Mesenteric fat pad (tissue), 1 donor: Measurements from ENCODE around the gene KCND3. TPM values are rescaled to one million over a fixed set of nuclear protein-coding genes. Genes with fewer than 3 reads are reported as not detected.

Experiments used
- DNase-seq: peaks from one replicate; pipeline ENCODE4 v3.0.0-alpha.2; 2020; ENCODE audit warnings: low spot score
- total RNA-seq: library from RNA; stranded (reverse); fragmentation: NEBNext Ultra II Directional; extraction: Animal tissue kit (Norgen Biotek cat#: 25700); gene quantifications from one replicate; pipeline ENCODE4 v1.2.1, GENCODE V29; 2021
- donor health status: DM: yes; HTN: yes; CAD: no.

The KCND3 gene
- total RNA-seq, 1 donor from 2014 or later = 18.4 TPM

DNA sequence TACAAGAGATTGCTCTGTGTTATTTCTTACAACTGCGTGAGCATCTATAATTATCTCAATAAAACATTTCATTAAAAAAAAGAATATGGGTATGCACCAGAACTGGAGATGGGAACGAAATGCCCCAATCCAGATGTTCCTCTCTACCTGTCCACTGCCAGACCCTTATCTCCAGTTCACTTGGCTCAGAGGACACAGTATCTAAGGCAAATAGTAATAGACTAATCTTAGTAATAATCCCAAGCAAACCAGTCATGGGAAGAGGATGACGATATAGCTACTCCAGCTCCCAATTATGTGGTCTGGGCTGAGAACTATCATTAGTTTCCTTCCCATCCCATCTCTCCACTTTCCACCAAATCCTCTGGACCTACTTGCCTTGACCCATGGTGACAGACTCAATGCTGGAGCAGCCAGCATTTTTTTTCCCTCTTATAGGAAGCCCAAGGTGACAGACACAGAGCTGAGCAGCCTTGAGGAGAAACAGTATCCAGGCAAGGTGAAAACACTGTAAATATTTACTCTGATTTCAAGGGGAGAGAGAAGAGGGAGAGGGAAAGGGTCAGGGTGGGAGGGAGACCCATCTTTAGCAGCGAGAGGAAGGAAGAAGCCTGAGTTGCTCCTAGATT lies 205.1 kb downstream of the KCND3 start:
- DNase-seq = no peak

- DNase-seq = no peak
Measured at GRCh38 chr1:111779546-111779945, 209.9 kb downstream of the KCND3 start.

DNA sequence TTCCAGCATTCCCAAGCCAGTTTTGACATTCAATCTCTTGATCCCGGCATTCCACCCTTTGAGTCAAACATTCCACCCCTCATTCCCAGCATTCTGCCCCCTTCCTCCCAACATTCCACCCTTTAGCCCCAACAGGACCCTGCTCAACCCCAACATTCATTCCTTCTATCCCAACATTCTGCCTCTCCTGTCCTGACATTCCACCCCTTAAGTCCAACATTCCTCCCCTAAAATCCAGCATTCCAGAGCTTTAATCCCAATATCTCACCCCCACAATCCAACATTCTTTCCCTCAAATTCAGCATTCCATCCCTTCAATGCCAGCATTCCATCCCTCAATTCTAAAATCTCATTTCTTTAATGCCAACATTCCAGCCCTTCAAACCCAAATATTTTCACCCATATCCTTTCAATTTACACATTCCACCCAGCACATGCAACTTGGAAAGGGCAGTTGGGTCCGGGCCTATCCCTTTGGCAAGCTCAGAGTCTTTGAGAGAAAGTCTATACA lies 210.9 kb downstream of the KCND3 start:
- no peak for DNase-seq

GRCh38 chr1:111778066-111778465 lies 211.4 kb downstream of the KCND3 start:
- no peak for DNase-seq

- DNase-seq = no peak
Measured at GRCh38 chr1:111777301-111777700, 212.2 kb downstream of the KCND3 start.

DNA sequence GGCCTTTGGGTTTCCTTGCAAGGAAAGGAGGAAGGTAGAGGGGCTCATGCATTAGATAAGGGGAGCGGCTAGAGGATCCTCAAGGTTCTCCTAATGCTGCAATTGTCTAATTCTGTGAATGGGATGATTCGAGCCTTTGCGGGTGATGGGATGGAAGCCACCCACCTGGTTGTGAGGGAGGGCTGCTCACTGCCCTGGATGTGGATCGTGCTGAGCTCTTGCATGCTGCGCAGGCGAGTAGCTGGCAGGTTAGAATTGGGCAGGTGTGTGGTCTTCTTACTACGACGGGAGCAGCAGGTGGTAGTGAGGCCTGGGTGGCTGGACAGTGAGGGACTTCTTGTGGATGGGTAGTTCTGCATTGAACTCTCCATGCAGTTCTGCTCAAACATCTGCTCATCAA lies 212.6 kb downstream of the KCND3 start:
- no peak for DNase-seq

GRCh38 chr1:111776391-111776790 lies 213.1 kb downstream of the KCND3 start:
- no peak for DNase-seq

- no peak for DNase-seq
Measured at GRCh38 chr1:111775966-111776365, 213.5 kb downstream of the KCND3 start.

DNA sequence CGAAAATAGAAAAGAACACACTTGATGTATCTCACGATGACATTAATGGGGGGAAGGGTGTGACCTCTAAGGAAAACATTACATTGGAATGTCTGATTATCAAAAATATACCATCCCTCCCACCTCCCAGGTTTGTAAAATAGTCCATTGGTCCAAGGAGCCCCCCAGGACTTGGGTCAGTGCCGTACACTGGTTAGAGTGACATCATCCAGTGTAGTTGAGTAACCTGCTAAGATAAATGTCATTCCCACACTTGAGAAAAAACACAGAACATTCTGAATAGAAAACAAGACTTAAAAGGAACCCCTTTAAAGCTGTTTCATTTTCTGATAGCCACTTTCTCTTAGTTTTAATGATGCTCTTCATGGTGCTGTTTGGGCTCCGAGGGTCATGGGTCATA lies 218.6 kb downstream of the KCND3 start:
- no peak for DNase-seq

- no peak for DNase-seq
Measured at GRCh38 chr1:111769517-111770146, 219.8 kb downstream of the KCND3 start.

GRCh38 chr1:111768625-111769024 lies 220.8 kb downstream of the KCND3 start:
- no peak for DNase-seq

DNA sequence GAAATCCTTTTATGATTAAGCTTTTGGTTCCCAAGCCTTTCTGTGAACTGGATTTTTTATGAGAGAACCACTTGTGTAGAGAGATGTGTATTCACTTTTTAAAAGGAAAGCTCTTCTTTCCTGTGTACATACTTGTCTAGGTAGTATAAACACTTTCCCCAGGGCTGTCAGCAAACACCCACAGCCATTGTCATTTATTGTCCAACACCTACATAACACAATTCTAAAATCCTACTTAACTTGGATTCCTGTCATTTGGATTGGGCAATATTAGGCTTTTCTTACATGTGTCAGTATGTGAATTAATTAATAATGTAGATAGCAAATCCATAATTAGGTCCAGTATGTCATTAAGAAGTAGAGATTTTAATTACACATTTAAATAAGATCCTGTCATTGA lies 221.4 kb downstream of the KCND3 start:
- no peak for DNase-seq

GRCh38 chr1:111762332-111762731 lies 227.1 kb downstream of the KCND3 start:
- no peak for DNase-seq

DNA sequence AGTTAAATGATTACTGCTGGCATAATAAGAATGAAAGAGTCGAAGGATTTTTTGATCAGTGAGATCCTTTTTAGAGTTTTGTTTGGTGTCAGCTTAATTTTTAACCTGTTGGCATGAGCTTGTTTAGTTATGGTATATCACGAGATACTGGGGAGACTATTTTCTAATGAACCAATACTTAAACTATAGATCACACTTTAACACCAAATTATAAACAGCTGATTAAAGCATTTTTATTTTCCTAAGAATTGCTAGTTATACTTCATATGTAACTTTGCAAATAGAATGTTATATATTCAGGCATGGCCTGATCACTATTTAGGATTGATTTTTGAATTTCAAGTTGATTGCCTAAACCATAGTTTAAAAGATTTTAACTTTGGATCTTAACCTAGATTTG lies 227.8 kb downstream of the KCND3 start:
- DNase-seq = no peak

GRCh38 chr1:111758373-111758772 lies 231.1 kb downstream of the KCND3 start:
- DNase-seq = no peak

GRCh38 chr1:111756124-111756513 lies 233.3 kb downstream of the KCND3 start:
- no peak for DNase-seq

DNA sequence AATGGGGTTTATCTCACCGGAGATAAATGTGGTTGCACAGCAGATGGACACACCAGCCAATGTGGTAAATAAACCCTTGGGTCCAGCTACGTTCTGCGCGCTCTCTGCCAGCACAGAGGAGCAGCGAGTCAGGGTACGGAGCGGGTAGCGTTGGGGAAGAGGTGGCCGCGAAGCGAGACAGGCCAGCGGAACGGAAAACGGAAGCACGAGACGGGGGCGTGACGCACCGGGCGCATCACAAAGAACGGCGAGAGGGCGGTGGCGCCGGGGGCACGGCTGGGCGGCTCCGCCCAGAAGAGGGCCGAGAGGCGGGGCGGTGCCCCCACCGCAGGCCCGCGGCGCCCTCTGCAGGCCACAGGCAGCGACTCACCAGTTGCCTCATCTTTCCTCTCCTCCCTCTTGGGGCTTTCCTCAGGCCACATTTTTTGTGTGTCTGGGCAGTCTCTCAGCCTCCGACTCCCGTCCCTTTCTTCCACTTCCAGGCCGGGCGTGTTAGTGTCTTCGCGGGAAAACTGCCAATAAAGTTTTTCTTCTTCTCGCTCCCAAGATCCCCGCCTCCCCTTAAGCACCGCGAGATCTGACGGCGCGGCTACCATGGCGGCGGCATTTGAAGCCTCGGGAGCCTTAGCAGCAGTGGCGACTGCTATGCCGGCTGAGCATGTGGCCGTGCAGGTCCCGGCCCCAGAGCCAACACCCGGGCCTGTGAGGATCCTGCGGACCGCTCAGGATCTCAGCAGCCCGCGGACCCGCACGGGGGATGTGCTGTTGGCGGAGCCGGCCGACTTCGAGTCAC lies 233.9 kb downstream of the KCND3 start, which contains the start of gene DDX20:
Gene DDX20 (plus strand): TSS at position 571 of the 793 bp plus-strand sequence. CDS start 24 bp downstream, at position 595.
- DNase-seq = peak; percentile 99

DNA sequence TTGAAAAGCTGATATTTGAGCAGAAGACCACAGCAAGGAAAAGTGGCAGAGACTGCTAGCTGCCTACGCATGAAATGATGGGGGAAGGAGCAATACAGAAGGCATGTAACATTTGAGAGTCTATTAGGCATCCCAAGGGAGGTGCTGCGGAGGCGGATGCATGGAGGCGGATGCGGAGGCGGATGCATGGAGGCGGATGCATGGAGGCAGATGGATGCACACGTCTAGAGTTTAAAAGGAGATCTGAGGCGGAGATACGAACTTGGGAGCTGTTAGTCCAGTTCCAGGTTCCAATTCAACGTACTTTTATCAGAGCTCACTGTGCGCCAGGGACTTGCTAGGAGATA lies 234.5 kb downstream of the KCND3 start:
- peak; percentile 87 for DNase-seq

- DNase-seq = no peak
Measured at GRCh38 chr1:111751906-111752575, 237.4 kb downstream of the KCND3 start.

DNA sequence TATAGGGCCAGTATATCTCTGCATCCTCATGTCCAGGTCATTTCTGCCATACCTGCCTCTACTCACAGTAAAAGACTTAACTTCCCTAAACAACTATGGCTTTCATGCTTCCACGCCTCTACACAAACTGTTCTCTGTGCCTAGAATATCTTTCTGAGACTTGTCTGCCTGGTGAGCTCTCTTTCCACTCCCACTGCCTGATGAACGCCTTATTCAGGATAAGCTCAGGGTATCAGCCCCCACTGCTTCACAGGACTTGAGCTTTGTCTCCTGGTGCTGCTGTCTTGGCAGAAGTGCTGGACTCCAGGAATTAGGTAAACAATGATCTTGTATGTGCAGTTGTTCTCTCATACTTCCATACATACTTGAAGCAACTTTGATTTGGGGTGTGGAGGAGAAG lies 238.6 kb downstream of the KCND3 start:
- DNase-seq = no peak

GRCh38 chr1:111749628-111750027 lies 239.8 kb downstream of the KCND3 start:
- DNase-seq = no peak

DNA sequence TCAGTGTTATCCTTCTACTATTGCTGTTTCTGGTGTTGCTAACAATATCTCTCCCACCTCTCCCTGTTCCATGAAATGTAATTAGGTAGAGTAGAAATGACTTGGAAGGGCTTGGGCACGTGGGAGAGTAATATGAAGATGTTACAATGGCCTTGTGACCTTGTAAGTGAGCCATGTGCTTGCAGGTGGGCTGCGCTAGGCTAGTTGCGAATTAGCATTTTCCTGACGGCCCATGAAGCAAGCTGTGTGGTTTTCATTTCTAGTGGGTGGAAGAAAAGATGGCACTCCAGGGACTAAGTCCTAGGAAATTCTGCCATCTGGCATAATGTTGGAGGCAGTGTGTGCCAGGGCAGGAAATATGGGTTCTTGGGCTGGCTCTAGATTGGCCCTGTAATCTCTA lies 241.5 kb downstream of the KCND3 start:
- DNase-seq = no peak
